ENCODE measurements around the gene GRAP2. TPM values are rescaled to one million over a fixed set of nuclear protein-coding genes. Genes with fewer than 3 reads are reported as not detected.
A peak's percentile ranks its signal among the peaks of the same experiment; 100 is the strongest.

The GRAP2 gene
- total RNA-seq, 1 donor from 2014 or later, result 0.24 TPM

DNA sequence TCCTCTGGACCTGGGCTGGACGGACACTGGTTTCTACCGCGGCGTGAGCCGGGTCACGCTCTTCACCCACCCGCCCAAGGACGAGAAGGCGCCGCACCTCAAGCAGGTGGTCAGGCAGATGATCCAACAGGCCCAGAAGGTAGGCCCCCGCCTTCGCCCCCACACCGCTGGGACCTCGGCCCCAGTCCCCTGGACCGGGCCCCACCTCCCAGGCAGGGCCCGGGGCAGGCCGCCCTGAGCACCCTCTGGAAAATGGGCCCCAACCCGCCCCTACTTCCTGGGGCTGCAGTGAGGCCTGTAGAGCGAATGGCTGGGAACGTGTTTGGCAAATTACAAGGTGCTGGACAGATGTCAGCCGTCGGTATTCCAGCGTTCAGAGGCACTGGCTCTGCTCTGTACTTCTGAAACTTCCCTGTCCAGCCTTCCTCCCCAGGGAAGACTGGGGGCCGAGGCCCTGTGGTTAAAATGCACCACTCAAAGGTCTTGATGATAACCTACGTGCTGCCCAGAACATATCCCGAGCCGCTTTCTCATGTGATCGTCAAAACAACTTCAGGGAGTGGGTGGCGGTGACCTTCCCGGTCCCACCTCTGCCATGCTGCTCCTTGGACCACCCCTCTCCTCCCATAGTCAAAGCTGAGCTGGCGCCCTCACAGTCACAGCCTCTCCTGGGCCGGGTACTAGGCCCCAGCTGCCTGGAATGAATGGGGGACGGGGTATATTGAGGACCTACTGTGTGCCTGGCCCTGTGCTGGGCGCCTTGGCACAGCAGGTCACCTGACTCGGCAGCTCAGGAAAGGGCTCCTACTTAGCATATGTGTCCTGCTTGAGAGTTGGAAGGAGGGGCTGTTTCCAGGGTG lies 94.7 kb downstream of the GRAP2 start:
- Mint-ChIP-seq H3K27me3 (peaks cover 41% of the 10 kb centered on the region), H3K4me3 (peak overlapping the region; percentile 84), H3K27ac (peak overlapping the region; percentile 94), H3K4me1 (ENCODE audit: unreplicated experiment) (peaks cover 55% of the 10 kb centered on the region), H3K9me3 (no peaks in the 10 kb centered on the region), H3K36me3 (no peaks in the 10 kb centered on the region)
- DNase-seq (ENCODE audit: extremely low spot score, unreplicated experiment), result no peak
- TF ChIP-seq, protein P1, sequence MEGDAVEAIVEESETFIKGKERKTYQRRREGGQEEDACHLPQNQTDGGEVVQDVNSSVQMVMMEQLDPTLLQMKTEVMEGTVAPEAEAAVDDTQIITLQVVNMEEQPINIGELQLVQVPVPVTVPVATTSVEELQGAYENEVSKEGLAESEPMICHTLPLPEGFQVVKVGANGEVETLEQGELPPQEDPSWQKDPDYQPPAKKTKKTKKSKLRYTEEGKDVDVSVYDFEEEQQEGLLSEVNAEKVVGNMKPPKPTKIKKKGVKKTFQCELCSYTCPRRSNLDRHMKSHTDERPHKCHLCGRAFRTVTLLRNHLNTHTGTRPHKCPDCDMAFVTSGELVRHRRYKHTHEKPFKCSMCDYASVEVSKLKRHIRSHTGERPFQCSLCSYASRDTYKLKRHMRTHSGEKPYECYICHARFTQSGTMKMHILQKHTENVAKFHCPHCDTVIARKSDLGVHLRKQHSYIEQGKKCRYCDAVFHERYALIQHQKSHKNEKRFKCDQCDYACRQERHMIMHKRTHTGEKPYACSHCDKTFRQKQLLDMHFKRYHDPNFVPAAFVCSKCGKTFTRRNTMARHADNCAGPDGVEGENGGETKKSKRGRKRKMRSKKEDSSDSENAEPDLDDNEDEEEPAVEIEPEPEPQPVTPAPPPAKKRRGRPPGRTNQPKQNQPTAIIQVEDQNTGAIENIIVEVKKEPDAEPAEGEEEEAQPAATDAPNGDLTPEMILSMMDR (conservative IDR thresholded peaks at IDR 0.05), result no peak

DNA sequence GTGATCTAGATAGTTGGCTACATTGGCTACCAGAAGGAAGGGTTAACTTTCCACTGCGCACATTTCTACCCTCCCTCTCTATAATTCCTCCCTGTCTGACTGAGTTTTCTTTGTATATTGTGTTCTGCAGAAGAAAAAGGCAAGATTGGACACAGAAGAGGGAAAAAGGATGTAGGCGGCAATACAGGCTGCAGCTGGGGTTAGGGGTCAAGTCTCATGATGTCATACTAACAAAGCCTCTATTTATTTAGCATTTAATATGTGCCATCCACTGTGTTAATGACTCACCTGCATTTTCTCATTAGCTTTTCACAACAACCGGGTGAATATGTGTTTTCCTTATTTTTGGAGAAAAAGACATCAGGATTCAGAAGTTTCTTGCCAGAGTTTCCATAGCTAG lies 95.8 kb downstream of the GRAP2 start:
- no peak for DNase-seq (ENCODE audit: extremely low spot score, unreplicated experiment)
- H3K4me3 Mint-ChIP-seq, result peak overlapping the region; percentile 84
- H3K27me3 Mint-ChIP-seq, result peaks cover 36% of the 10 kb centered on the region
- TF ChIP-seq, protein P1 (conservative IDR thresholded peaks at IDR 0.05), result no peak
- no peaks in the 10 kb centered on the region for H3K9me3 Mint-ChIP-seq
- peak overlapping the region; percentile 94 for H3K27ac Mint-ChIP-seq
- peaks cover 57% of the 10 kb centered on the region for H3K4me1 Mint-ChIP-seq (ENCODE audit: unreplicated experiment)
- H3K36me3 Mint-ChIP-seq, result no peaks in the 10 kb centered on the region

DNA sequence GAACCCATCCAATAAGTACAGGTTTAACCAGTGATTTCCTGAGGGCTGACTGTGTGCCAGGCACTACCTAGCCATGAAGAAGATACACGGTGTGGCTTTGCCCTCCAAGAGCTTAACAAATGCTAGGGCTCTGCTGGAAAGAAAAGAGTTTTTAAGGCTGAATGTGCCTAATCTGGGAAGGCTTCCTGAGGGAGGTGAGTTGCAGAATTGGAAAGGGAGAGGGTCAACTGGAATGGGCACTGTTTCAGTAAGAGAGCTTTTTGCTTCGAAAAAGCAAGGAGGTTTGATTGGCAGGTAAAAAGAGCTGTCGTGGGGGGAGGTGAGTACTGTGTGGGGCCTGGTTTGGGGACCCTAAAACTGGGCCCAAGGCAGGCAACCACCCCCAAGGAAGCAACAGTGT lies 96.5 kb downstream of the GRAP2 start:
- peak overlapping the region; percentile 94 for H3K27ac Mint-ChIP-seq
- TF ChIP-seq, protein P1 (conservative IDR thresholded peaks at IDR 0.05), result no peak
- H3K4me1 Mint-ChIP-seq (ENCODE audit: unreplicated experiment), result peaks cover 64% of the 10 kb centered on the region
- no peaks in the 10 kb centered on the region for H3K9me3 Mint-ChIP-seq
- H3K4me3 Mint-ChIP-seq, result peak overlapping the region; percentile 84
- DNase-seq (ENCODE audit: extremely low spot score, unreplicated experiment), result no peak
- peaks cover 30% of the 10 kb centered on the region for H3K27me3 Mint-ChIP-seq
- no peaks in the 10 kb centered on the region for H3K36me3 Mint-ChIP-seq

DNA sequence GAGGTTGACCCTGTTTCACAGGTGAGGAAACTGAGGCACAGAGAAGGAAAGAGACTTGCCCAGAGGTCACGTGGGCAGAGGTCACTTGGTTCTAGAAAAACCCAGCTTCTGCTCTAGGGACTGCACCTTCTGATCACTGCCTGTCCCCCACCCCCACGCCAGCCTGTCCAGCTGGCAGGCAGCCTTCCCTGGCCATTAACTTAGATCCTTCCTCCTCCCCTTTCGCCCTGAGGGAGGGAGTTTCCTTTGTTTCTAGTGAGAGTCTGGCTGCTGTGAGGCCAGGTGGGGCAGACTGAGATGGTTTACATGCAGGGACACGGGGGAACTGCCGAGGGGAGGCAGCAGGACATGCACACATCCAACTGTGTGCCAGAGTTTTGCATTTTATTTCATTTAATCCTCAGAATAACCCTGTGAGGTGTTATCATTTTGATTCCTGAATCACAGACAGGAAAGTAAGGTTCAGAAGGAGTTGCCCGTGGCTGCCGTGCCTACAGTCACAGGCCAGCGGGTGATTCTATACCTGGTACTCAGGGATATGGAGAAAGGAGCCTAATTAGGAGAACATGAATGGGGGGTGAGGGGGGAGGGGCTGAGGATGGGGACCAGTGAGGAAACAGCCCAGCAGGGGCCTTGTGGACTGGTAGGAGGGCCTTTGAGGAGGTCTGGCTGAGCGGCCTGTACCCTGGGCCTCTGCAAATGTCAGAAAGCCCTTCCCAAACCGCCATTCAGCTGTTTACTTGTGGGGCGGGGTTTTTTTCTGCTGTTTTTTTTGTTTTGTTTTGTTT lies 97.2 kb downstream of the GRAP2 start:
- TF ChIP-seq, protein P1 (conservative IDR thresholded peaks at IDR 0.05), result no peak
- Mint-ChIP-seq H3K9me3 (no peaks in the 10 kb centered on the region), H3K36me3 (no peaks in the 10 kb centered on the region), H3K27me3 (peaks cover 24% of the 10 kb centered on the region), H3K27ac (peak overlapping the region; percentile 94), H3K4me1 (ENCODE audit: unreplicated experiment) (peaks cover 70% of the 10 kb centered on the region), H3K4me3 (peak overlapping the region; percentile 84)
- no peak for DNase-seq (ENCODE audit: extremely low spot score, unreplicated experiment)

DNA sequence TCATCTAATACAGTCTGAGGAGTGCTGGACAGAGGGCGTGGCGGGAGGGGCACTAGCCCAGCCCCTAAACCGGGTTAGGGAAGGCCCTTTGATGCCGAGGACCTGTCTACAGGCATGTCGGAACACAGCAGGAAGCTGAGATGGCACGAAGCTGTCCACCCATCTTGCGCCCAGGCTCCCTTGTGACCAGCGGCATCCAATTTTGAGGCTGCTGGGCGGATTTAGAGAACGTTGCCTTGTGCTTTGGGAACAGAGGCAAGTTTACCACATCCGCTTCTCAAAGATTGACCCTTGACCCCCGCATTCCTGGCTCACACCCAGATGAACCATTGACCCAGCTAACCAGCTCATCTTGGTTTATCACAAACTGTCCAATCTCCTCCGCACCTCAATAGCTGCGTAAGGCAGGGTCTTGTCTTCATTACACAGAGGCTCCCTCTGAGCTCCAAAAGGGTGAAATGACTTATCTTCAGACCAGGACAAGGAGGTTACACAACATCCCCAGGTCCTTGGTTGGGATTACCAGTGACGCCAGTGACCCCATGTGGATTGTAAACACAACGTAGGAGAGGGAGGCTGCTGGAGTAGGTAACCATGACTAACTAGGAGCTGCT lies 98.4 kb downstream of the GRAP2 start:
- H3K4me3 Mint-ChIP-seq, result peak overlapping the region; percentile 74
- TF ChIP-seq, protein P1 (conservative IDR thresholded peaks at IDR 0.05), result no peak
- DNase-seq (ENCODE audit: extremely low spot score, unreplicated experiment), result no peak

More for the DNA sequence above, 98.4 kb downstream of the GRAP2 start:
- Mint-ChIP-seq H3K27ac (peak overlapping the region; percentile 94), H3K4me1 (ENCODE audit: unreplicated experiment) (peaks cover 65% of the 10 kb centered on the region), H3K36me3 (no peaks in the 10 kb centered on the region), H3K27me3 (peaks cover 15% of the 10 kb centered on the region), H3K9me3 (no peaks in the 10 kb centered on the region)

All from type B pancreatic cell (in vitro differentiated cells).